Epithelial cell of proximal tubule (primary cell): ENCODE data around the gene SNRNP200. TPM values are rescaled to one million over a fixed set of nuclear protein-coding genes. Genes with fewer than 3 reads are reported as not detected.
A peak's percentile ranks its signal among the peaks of the same experiment; 100 is the strongest.
"Not testable (repeated sequence)": the region's sequence is repeated elsewhere in the genome, so short reads cannot be mapped to it uniquely, and the experiment has no call there.

ENCODE experiments used
- DNase-seq: peaks from one replicate; pipeline ENCODE4 v3.0.0-alpha.2; 2011; ENCODE audit warnings: low read depth
- H3K4me3 ChIP-seq: 2 replicates; pipeline ENCODE4 v1.5.1; 2011; ENCODE audit warnings: low read depth, mild to moderate bottlenecking, low read length
- CTCF ChIP-seq: conservative IDR thresholded peaks from 2 replicates; pipeline ENCODE4 v1.5.1; 2012; ENCODE audit warnings: low read depth, mild to moderate bottlenecking, low read length
- total RNA-seq: library from RNA; depleted of rRNA; stranded (reverse); fragments of >200 nt; gene quantifications from 2 replicates; pipeline ENCODE4 v1.2.3, GENCODE V29; 2015

Gene SNRNP200
- total RNA-seq, 1 donor from 2014 or later, result 77.2 TPM

GRCh38 chr2:96306370-96306769, 1.0 kb upstream of the SNRNP200 start:
- DNase-seq, result no peak
- H3K4me3 ChIP-seq, result peak overlapping the region; percentile 100
- TF ChIP-seq CTCF, result no peak

- TF ChIP-seq CTCF, result no peak
- no peak for DNase-seq
- H3K4me3 ChIP-seq, result peak overlapping the region; percentile 100
Measured at GRCh38 chr2:96305979-96306308, 598 bp upstream of the SNRNP200 start.

- no peak for DNase-seq
Measured at GRCh38 chr2:96304606-96305005, 740 bp downstream of the SNRNP200 start.

GRCh38 chr2:96301865-96302264, 3.5 kb downstream of the SNRNP200 start:
- no peak for DNase-seq
- no peak overlapping the region for H3K4me3 ChIP-seq
- TF ChIP-seq CTCF, result no peak

More at GRCh38 chr2:96304606-96305005, 740 bp downstream of the SNRNP200 start:
- no peak for TF ChIP-seq CTCF
- H3K4me3 ChIP-seq, result peak overlapping the region; percentile 100

- H3K4me3 ChIP-seq, result no peak overlapping the region
- DNase-seq, result no peak
- TF ChIP-seq CTCF, result no peak
Measured at GRCh38 chr2:96296925-96297324, 8.4 kb downstream of the SNRNP200 start.

- not testable (repeated sequence) for DNase-seq, H3K4me3 ChIP-seq
Measured at GRCh38 chr2:96294271-96294670, 11.1 kb downstream of the SNRNP200 start.

- no peak for DNase-seq
Measured at GRCh38 chr2:96291751-96292150, 13.6 kb downstream of the SNRNP200 start.

More at GRCh38 chr2:96291751-96292150, 13.6 kb downstream of the SNRNP200 start:
- no peak for TF ChIP-seq CTCF
- no peak overlapping the region for H3K4me3 ChIP-seq
